ENCODE results near the gene MKRN2. TPM values are rescaled to one million over a fixed set of nuclear protein-coding genes. Genes with fewer than 3 reads are reported as not detected.

Gene MKRN2
- total and polyA plus RNA-seq, 2 donors (not counting 3 experiments of a cell fraction or from before 2014, with no cell fraction given) = 27.3 to 29.9 TPM

DNA sequence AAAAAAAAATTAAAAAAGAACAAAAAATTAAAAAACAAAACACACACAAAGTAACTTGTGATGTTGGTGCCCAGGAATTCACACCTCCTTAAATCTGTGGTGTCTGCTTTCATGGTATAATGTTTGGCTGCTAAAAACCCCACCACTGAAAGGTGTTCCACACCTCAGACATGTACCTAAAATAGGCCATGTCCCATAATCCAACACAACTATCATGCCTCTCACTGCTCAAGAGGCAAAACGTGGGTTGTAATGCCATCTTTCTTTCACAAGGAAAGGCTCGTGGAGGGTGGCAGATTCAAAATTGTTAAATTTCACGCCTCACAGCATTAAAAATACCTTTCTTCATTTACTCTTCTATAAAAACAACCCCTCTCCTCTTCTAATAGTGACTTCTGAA, 29.5 kb downstream of the MKRN2 start:
- Histone ChIP-seq H4K20me1 (replicated peaks; ENCODE audit: control insufficient read depth, extremely low read depth, insufficient read depth, low read length) (no peaks in the 10 kb centered on the region), H3K27me3 (ENCODE audit: control insufficient read depth in 2 of 2, insufficient read depth in 2 of 2, low read length in 2 of 2) (no peaks in the 10 kb centered on the region), H3K79me2 (ENCODE audit: control insufficient read depth, insufficient read depth, low read length) (no peaks in the 10 kb centered on the region), H3K36me3 (ENCODE audit: control insufficient read depth in 2 of 2, extremely low read depth in 1 of 2, insufficient read depth in 2 of 2, low read length in 2 of 2) (peaks cover 42 to 47% of the 10 kb centered on the region in 2 experiments), H3K9me3 (replicated peaks; ENCODE audit: control insufficient read depth, insufficient read depth, low read length) (no peaks in the 10 kb centered on the region), H3K9ac (replicated peaks; ENCODE audit: extremely low read depth, insufficient read depth, low read length) (no peak overlapping the region), H3K9me1 (replicated peaks; ENCODE audit: control insufficient read depth, extremely low read depth, insufficient read depth, low read length) (no peaks in the 10 kb centered on the region), H3K4me1 (ENCODE audit: control insufficient read depth, extremely low read depth, insufficient read depth, low read length) (peaks cover 12% of the 10 kb centered on the region), H3K27ac (ENCODE audit: insufficient read depth, low read depth, low read length) (no peak overlapping the region), H3K4me3 (replicated peaks in 1 of 3; ENCODE audit: insufficient read depth in 1 of 3, low read depth in 1 of 3, low read length in 3 of 3) (no peak overlapping the region), H3K4me2 (ENCODE audit: insufficient read depth, low read length) (no peak overlapping the region), H2AFZ (ENCODE audit: low read depth, low read length) (no peak overlapping the region)
- POLR2A ChIA-PET = no interaction called here
- intact Hi-C loops (cut with micrococcal nuclease) (loop anchor here (5.0 kb wide), 1 partner anchor 76 kb away; the partner anchor contains the start of gene RAF1), dilution Hi-C loops (cut with MboI; ENCODE audit: extremely low pct_ligation_motif_present, low sequenced_read_pairs) (no loop called here)
- TF ChIP-seq POLR2AphosphoS5 (IDR thresholded peaks at IDR 0.05; ENCODE audit: insufficient read depth, low read depth, low read length) (no peak), FOS (IDR thresholded peaks at IDR 0.05; ENCODE audit: borderline replicate concordance, insufficient read depth, low read length) (no peak), JUN (IDR thresholded peaks at IDR 0.05; ENCODE audit: borderline replicate concordance, insufficient read depth, insufficient read length, low read depth) (no peak), MYC (IDR thresholded peaks at IDR 0.05; ENCODE audit: low read depth, low read length) (no peak), POLR2A (IDR thresholded peaks at IDR 0.05; ENCODE audit: low read depth, low read length) (no peak), EZH2 (IDR thresholded peaks at IDR 0.05; ENCODE audit: borderline replicate concordance, low read depth, low read length, severe bottlenecking) (no peak), GATA2 (IDR thresholded peaks at IDR 0.05; ENCODE audit: insufficient read depth, insufficient read length, low read depth, low read length) (no peak)
- TF ChIP-seq, protein P1, sequence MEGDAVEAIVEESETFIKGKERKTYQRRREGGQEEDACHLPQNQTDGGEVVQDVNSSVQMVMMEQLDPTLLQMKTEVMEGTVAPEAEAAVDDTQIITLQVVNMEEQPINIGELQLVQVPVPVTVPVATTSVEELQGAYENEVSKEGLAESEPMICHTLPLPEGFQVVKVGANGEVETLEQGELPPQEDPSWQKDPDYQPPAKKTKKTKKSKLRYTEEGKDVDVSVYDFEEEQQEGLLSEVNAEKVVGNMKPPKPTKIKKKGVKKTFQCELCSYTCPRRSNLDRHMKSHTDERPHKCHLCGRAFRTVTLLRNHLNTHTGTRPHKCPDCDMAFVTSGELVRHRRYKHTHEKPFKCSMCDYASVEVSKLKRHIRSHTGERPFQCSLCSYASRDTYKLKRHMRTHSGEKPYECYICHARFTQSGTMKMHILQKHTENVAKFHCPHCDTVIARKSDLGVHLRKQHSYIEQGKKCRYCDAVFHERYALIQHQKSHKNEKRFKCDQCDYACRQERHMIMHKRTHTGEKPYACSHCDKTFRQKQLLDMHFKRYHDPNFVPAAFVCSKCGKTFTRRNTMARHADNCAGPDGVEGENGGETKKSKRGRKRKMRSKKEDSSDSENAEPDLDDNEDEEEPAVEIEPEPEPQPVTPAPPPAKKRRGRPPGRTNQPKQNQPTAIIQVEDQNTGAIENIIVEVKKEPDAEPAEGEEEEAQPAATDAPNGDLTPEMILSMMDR (IDR thresholded peaks at IDR 0.05; ENCODE audit: extremely low read depth in 1 of 2, insufficient read depth in 1 of 2, low read depth in 1 of 2, low read length in 2 of 2) = no peak
- TF ChIP-seq, protein P2, sequence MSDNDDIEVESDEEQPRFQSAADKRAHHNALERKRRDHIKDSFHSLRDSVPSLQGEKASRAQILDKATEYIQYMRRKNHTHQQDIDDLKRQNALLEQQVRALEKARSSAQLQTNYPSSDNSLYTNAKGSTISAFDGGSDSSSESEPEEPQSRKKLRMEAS (IDR thresholded peaks at IDR 0.05; ENCODE audit: insufficient read depth, insufficient read length) = no peak
- DNase-seq (ENCODE audit: low read depth, low spot score) (no peak), FAIRE-seq (no peak)
- BruUV-seq (replicated peaks) = no TSS peak
- CTCF ChIA-PET = no interaction called here

Data from endothelial cell of umbilical vein (primary cell).